ENCODE data around the gene TBL1X. TPM values are rescaled to one million over a fixed set of nuclear protein-coding genes. Genes with fewer than 3 reads are reported as not detected.

The TBL1X gene
- total RNA-seq, 4 donors from 2014 or later: 14.8 to 31.7 (median 16.8) TPM

GRCh38 chrX:9561199-9561598 lies 96.3 kb downstream of the TBL1X start:
- intact Hi-C loops (cut with DNase I; ENCODE audit: low total_unique reads): no loop called here
- no peak for TF ChIP-seq CTCF (IDR thresholded peaks at IDR 0.05)
- no peak for TF ChIP-seq POLR2A (IDR thresholded peaks at IDR 0.05)
- WGBS, 2 donors: 90 to 97% methylated on average over 5 of the region's 5 CpGs

GRCh38 chrX:9562851-9563250 lies 98.0 kb downstream of the TBL1X start:
- intact Hi-C loops (cut with DNase I; ENCODE audit: low total_unique reads): no loop called here
- 51 to 65% methylated on average over 8 of the region's 8 CpGs for WGBS, 2 donors

More at GRCh38 chrX:9561199-9561598, 96.3 kb downstream of the TBL1X start:
- peak in 1 of 2 donors; percentile 2 for DNase-seq (ENCODE audit: low spot score in 2 of 2)
- H3K4me3 ChIP-seq (ENCODE audit: low read depth, poor library complexity, severe bottlenecking): no peak overlapping the region

GRCh38 chrX:9566150-9566621 lies 101.3 kb downstream of the TBL1X start:
- intact Hi-C loops (cut with DNase I; ENCODE audit: low total_unique reads): no loop called here
- no peak overlapping the region for H3K4me3 ChIP-seq (ENCODE audit: low read depth, poor library complexity, severe bottlenecking)
- TF ChIP-seq POLR2A (IDR thresholded peaks at IDR 0.05) (no peak), CTCF (IDR thresholded peaks at IDR 0.05) (no peak)
- 10 to 28% methylated on average over 6 of the region's 6 CpGs for WGBS, 2 donors
- peak; percentile 51 to 86 for DNase-seq (ENCODE audit: low spot score in 2 of 2)

More at GRCh38 chrX:9562851-9563250, 98.0 kb downstream of the TBL1X start:
- DNase-seq (ENCODE audit: low spot score in 2 of 2): peak in 1 of 2 donors; percentile 68
- TF ChIP-seq CTCF (IDR thresholded peaks at IDR 0.05) (no peak), POLR2A (IDR thresholded peaks at IDR 0.05) (no peak)
- no peak overlapping the region for H3K4me3 ChIP-seq (ENCODE audit: low read depth, poor library complexity, severe bottlenecking)

GRCh38 chrX:9569876-9570301 lies 105.0 kb downstream of the TBL1X start:
- H3K4me3 ChIP-seq (ENCODE audit: low read depth, poor library complexity, severe bottlenecking): no peak overlapping the region
- intact Hi-C loops (cut with DNase I; ENCODE audit: low total_unique reads): no loop called here
- WGBS, 2 donors: 49 to 56% methylated on average over 10 of the region's 10 CpGs

DNA sequence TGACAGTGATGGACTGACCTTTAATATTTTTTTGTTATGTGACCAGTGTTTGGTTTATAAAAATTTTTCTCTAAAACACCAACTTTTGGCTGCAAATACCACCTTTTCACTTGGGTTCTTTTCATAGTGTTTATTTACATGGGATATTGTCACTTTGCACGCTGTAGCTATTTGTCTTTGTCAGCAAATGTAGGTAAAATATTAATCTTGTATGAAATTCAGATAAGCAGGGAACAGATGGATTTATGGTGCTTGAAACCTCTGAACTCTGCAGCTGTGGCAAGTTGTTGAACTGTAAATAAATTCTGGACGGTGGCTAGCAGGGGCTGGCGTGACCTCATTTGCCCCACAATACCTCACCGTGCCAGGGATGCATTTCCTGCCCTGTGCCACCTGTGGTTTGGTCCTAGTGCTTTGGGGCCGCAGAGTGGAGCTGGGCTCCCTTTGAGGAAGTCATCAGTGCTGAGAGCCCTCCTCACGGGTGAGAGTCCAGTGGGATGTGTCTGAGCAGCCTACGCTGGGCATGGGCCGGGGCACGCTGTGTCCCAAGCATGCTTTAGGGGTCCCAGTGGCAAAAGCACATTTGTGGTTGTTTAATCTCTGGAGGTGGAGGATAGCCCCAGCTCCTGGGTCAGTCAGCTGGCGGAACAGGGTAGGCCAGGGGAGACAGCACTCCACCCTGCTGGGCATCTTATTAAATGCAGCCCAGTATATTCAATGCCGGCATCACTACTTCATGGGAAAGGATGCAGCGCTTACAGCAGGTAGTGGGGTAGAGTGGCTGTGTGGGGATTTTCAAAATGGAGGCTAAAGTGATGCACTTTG lies 108.6 kb downstream of the TBL1X start:
- intact Hi-C loops (cut with DNase I; ENCODE audit: low total_unique reads): no loop called here
- peak in 1 of 2 donors; percentile 40 for DNase-seq (ENCODE audit: low spot score in 2 of 2)
- no peak for TF ChIP-seq POLR2A (IDR thresholded peaks at IDR 0.05)
- 69 to 90% methylated on average over 7 to 12 of the region's 12 CpGs for WGBS, 2 donors
- H3K4me3 ChIP-seq (ENCODE audit: low read depth, poor library complexity, severe bottlenecking): no peak overlapping the region

More at GRCh38 chrX:9569876-9570301, 105.0 kb downstream of the TBL1X start:
- TF ChIP-seq CTCF (IDR thresholded peaks at IDR 0.05): no peak
- TF ChIP-seq POLR2A (IDR thresholded peaks at IDR 0.05): no peak
- DNase-seq (ENCODE audit: low spot score in 2 of 2): peak in 1 of 2 donors; percentile 50

DNA sequence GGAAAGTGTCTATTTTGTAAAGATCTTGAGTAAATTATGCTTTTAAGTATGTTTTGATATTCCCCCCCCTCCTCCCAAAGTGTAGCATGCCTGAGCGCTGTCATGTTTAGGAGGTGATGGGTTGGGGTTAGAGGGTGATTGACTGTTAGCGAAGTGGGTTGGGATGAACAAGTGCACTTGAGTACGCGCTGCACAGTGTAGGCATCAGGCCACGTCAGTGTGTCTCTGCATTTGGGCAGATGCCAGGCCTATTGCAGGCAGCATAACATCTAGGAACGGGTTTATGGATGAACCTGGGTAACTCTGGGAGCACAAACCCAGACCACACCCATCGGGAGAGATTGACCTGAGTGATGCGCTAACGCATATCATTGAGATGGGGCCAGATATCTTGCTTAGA lies 111.2 kb downstream of the TBL1X start:
- peak in 1 of 2 donors; percentile 23 for DNase-seq (ENCODE audit: low spot score in 2 of 2)
- H3K4me3 ChIP-seq (ENCODE audit: low read depth, poor library complexity, severe bottlenecking): no peak overlapping the region
- intact Hi-C loops (cut with DNase I; ENCODE audit: low total_unique reads): no loop called here
- TF ChIP-seq POLR2A (IDR thresholded peaks at IDR 0.05): no peak
- TF ChIP-seq CTCF (IDR thresholded peaks at IDR 0.05): no peak
- WGBS, 2 donors: 90 to 92% methylated on average over 9 of the region's 9 CpGs
